Peyer's patch (tissue), 4 donors: ENCODE measurements around the gene SKIDA1. TPM values are rescaled to one million over a fixed set of nuclear protein-coding genes. Genes with fewer than 3 reads are reported as not detected.

ENCODE experiments used
- DNase-seq, 3 donors: peaks; one replicate each; pipeline ENCODE4 v3.0.0-alpha.2; 2017 to 2019
- H3K27ac ChIP-seq, 4 donors: fragments of 200-600 bp; sonication (generic); one replicate each; pipeline ENCODE4 v1.5.1; 2016 to 2019
- H3K27me3 ChIP-seq, 2 donors: fragments of 200-600 bp; sonication (generic); one replicate each; pipeline ENCODE4 v1.5.1; 2019
- H3K36me3 ChIP-seq, 3 donors: fragments of 200-600 bp; sonication (generic); one replicate each; pipeline ENCODE4 v1.5.1; 2016 to 2019
- H3K4me1 ChIP-seq, 4 donors: fragments of 200-600 bp; sonication (generic); one replicate each; pipeline ENCODE4 v1.5.1; 2016 to 2019
- H3K4me3 ChIP-seq, 4 donors: fragments of 200-600 bp; sonication (generic); 1 replicate in 3 of 4; 2 replicates in 1 of 4; pipeline ENCODE4 v1.5.1; 2016 to 2019; ENCODE audit warnings: mild to moderate bottlenecking in 1 of 4
- H3K9me3 ChIP-seq, 4 donors: fragments of 200-600 bp; sonication (generic); one replicate each; pipeline ENCODE4 v1.5.1; 2016 to 2019; ENCODE audit warnings: mild to moderate bottlenecking in 1 of 4
- POLR2A ChIP-seq, 2 donors: fragments of 450-650 bp; IDR thresholded peaks; one replicate each; pipeline ENCODE4 v1.5.1; 2017; ENCODE audit warnings: antibody characterized with exemption in 2 of 2, mild to moderate bottlenecking in 2 of 2, moderate library complexity in 2 of 2
- total RNA-seq, 4 donors: library from RNA; depleted of rRNA; stranded (reverse); fragments of >200 nt; gene quantifications; one replicate each; pipeline ENCODE4 v1.1.0, GENCODE V29; 2016
- TF ChIP-seq, protein P1 (sequence below), 6 experiments: fragments of 450-650 bp in 4 of 6; fragments of 200-600 bp in 2 of 6; sonication (generic) in 1 of 6; IDR thresholded peaks; one replicate each; pipeline ENCODE4 v1.5.1; 2017 to 2019; ENCODE audit warnings: antibody characterized with exemption in 6 of 6, mild to moderate bottlenecking in 3 of 6, moderate library complexity in 1 of 6

SKIDA1 gene
- total RNA-seq, 4 donors from 2014 or later = 0.27 TPM; not detected in 3

DNA sequence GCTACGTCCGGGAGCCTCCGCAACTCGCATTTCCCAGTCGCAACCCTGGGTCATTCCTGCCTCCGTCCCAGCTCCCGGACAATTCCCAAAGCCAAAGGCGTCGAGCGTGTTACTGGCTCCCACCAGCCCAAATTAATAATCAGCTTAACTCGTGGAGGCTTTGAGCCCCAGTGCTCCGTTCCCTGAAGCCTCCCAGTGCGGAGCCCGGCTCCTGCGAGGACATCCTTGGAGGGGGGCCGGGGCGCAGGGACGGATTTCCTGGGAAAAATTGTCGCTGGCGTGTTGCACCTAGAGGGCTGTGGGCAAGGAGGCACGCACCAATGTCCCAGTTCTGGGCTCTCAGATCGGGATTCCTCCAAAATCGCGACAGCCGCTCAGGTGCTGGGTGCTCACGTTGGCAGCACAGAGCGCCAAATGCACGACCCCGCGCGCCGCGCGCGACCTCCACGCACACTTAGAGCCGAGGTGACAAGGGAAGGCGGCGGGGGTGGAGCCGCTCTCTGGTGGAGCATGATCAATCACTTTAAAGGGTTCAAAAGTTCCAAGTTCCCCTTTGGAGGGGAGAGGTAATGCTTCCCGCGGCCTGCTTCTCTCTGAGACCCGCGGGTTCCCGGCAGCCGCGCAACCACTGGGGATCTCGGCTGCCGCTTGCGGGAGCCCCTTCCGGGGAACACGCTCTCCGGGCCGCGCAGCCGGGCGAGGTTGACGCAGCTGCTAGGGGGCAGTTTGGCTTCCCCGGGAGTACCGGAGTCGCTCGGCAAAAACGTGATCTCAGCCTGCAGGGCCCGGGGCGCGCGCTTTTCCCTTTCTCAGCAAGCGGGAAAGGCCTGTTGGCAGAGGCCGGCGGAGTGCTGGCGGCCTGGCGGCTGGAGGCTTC, 25.5 kb downstream of the SKIDA1 start:
- no peak overlapping the region for H3K27ac ChIP-seq
- peak overlapping the region in 3 of 4 donors; percentile 12 to 34 (median 31) for H3K4me3 ChIP-seq
- DNase-seq = no peak
- peaks cover 0 to 10% of the 10 kb centered on the region in 2 donors for H3K27me3 ChIP-seq
- peaks cover 0 to 32% (median 11%) of the 10 kb centered on the region in 4 donors for H3K4me1 ChIP-seq
- TF ChIP-seq, protein P1, sequence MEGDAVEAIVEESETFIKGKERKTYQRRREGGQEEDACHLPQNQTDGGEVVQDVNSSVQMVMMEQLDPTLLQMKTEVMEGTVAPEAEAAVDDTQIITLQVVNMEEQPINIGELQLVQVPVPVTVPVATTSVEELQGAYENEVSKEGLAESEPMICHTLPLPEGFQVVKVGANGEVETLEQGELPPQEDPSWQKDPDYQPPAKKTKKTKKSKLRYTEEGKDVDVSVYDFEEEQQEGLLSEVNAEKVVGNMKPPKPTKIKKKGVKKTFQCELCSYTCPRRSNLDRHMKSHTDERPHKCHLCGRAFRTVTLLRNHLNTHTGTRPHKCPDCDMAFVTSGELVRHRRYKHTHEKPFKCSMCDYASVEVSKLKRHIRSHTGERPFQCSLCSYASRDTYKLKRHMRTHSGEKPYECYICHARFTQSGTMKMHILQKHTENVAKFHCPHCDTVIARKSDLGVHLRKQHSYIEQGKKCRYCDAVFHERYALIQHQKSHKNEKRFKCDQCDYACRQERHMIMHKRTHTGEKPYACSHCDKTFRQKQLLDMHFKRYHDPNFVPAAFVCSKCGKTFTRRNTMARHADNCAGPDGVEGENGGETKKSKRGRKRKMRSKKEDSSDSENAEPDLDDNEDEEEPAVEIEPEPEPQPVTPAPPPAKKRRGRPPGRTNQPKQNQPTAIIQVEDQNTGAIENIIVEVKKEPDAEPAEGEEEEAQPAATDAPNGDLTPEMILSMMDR (IDR thresholded peaks at IDR 0.05) = no peak
- TF ChIP-seq POLR2A (IDR thresholded peaks at IDR 0.05) = no peak
- no peaks in the 10 kb centered on the region for H3K36me3 ChIP-seq
- H3K9me3 ChIP-seq = no peaks in the 10 kb centered on the region

- H3K4me1 ChIP-seq = peaks cover 0 to 41% (median 20%) of the 10 kb centered on the region in 4 donors
- TF ChIP-seq POLR2A (IDR thresholded peaks at IDR 0.05) = no peak
- TF ChIP-seq, protein P1 (IDR thresholded peaks at IDR 0.05) = no peak
- no peak for DNase-seq
- no peaks in the 10 kb centered on the region for H3K9me3 ChIP-seq
- H3K27me3 ChIP-seq = peaks cover 0 to 13% of the 10 kb centered on the region in 2 donors
- no peak overlapping the region for H3K27ac ChIP-seq
- H3K36me3 ChIP-seq = no peaks in the 10 kb centered on the region
- no peak overlapping the region for H3K4me3 ChIP-seq
These were observed 26.5 kb downstream of the SKIDA1 start for GRCh38 chr10:21498986-21499385.

GRCh38 chr10:21498377-21498776, 27.1 kb downstream of the SKIDA1 start:
- H3K27ac ChIP-seq = no peak overlapping the region
- no peaks in the 10 kb centered on the region for H3K36me3 ChIP-seq
- H3K4me3 ChIP-seq = no peak overlapping the region
- H3K27me3 ChIP-seq = peaks cover 0 to 13% of the 10 kb centered on the region in 2 donors
- H3K4me1 ChIP-seq = peaks cover 0 to 43% (median 21%) of the 10 kb centered on the region in 4 donors
- no peaks in the 10 kb centered on the region for H3K9me3 ChIP-seq
- no peak for DNase-seq
- TF ChIP-seq, protein P1 (IDR thresholded peaks at IDR 0.05) = no peak
- TF ChIP-seq POLR2A (IDR thresholded peaks at IDR 0.05) = no peak

GRCh38 chr10:21497177-21497807, 28.2 kb downstream of the SKIDA1 start:
- peak in 2 of 3 donors; percentile 86 to 89 for DNase-seq
- TF ChIP-seq, protein P1 (IDR thresholded peaks at IDR 0.05) = no peak
- TF ChIP-seq POLR2A (IDR thresholded peaks at IDR 0.05) = no peak
- H3K4me1 ChIP-seq = peaks cover 0 to 43% (median 21%) of the 10 kb centered on the region in 4 donors
- peaks cover 0 to 13% of the 10 kb centered on the region in 2 donors for H3K27me3 ChIP-seq
- no peaks in the 10 kb centered on the region for H3K36me3 ChIP-seq
- peak overlapping the region; percentile 41 to 73 (median 68) for H3K4me3 ChIP-seq
- H3K27ac ChIP-seq = peak overlapping the region in 2 of 4 donors; percentile 2 to 46
- H3K9me3 ChIP-seq = no peaks in the 10 kb centered on the region

DNA sequence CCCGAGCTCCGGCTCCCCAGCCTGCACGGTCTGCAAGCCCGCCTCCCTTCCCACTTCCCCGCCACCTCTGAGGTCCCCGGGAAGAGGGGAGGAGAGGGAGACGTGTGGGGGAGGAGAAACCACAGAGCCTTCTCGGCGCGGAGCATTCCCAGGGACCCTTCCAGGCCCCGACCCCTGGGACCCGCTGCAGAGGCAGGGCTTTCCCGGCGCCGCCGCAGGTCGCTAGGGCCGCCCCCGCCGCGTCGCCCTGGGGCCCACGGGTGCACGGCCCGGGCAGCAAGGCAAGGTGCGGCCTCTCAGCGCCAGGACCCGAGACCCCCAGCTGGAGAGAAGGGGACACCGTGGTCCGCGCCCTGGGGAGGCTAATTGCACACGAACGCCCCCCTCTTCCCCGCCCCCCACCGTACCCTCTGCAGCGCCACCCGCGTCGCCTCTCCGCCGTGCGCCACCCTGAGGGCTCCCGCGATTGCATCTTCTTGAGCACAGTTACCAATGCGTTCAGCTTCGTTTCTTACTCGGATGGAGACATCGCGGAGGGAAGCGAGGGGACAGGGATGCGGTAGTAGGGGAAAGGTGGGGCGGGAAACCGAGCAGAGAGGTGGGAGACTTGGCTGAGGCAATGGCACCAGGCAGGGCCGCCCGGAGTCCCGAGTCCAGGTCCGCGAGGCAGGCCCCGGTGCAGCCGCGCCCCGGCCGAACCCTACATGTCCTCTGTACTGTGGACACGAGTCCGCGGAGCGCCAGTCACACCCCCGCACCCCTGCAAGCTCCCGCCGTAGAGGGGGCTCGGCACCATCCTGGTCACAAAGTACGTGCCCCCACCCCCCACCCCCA, 28.9 kb downstream of the SKIDA1 start:
- no peaks in the 10 kb centered on the region for H3K36me3 ChIP-seq
- peaks cover 0 to 43% (median 21%) of the 10 kb centered on the region in 4 donors for H3K4me1 ChIP-seq
- peak; percentile 54 to 72 (median 69) for DNase-seq
- H3K27me3 ChIP-seq = peaks cover 0 to 13% of the 10 kb centered on the region in 2 donors
- H3K27ac ChIP-seq = peak overlapping the region in 3 of 4 donors; percentile 36 to 46 (median 46)
- TF ChIP-seq, protein P1 (IDR thresholded peaks at IDR 0.05) = peak in 1 of 6 experiments; percentile 16
- TF ChIP-seq POLR2A (IDR thresholded peaks at IDR 0.05) = no peak
- H3K4me3 ChIP-seq = peak overlapping the region; percentile 41 to 73 (median 68)
- no peaks in the 10 kb centered on the region for H3K9me3 ChIP-seq
